ENCODE results near the gene TOP2B.

DNA sequence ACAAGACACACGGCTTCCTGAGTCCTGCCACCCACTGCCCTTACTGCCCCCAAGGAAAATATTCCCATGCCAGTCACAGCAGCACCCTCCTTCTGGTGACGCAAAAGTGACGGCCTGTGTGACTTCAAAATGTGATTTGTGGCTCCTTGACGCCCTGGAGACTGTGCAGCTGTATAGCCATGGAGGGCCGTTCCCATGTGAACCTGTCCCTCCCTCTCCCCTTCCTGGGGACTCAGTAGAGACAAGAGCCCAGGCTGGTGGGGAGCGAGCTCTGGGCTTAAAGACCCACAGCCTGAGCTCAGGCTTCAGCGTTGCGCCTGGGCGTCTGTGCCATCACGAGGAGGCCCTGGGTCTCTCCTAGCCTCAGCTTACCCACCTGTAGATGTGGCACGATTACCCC is 78.2 kb downstream of the TOP2B start:
- no peak for TF ChIP-seq CTCF (IDR thresholded peaks at IDR 0.05)
- TF ChIP-seq POLR2AphosphoS5 (IDR thresholded peaks at IDR 0.05): no peak
